Liver (tissue), 9 donors: ENCODE data around the gene IQCC. TPM values are rescaled to one million over a fixed set of nuclear protein-coding genes. Genes with fewer than 3 reads are reported as not detected.

Source experiments
- DNase-seq: peaks from one replicate; pipeline ENCODE4 v3.0.0-alpha.2; 2017; ENCODE audit warnings: low spot score
- H3K27ac ChIP-seq, 2 donors: one replicate each; pipeline ENCODE4 v1.7.0; 2013; ENCODE audit warnings: inconsistent platforms in 2 of 2, low read length in 2 of 2, control low read depth in 1 of 2, low read depth in 1 of 2, mild to moderate bottlenecking in 1 of 2
- H3K27me3 ChIP-seq, 4 donors: one replicate each; pipeline versions ENCODE4 v1.6.1 to v1.7.0; 2013; ENCODE audit warnings: low read length in 3 of 4, inconsistent platforms in 1 of 4, mild to moderate bottlenecking in 1 of 4, moderate library complexity in 1 of 4; ENCODE audit not compliant: control insufficient read depth in 4 of 4, insufficient read depth in 4 of 4
- H3K36me3 ChIP-seq, 4 donors: one replicate each; pipeline versions ENCODE4 v1.6.1 to v1.7.0; 2013; ENCODE audit warnings: low read length in 3 of 4, mild to moderate bottlenecking in 3 of 4, low read depth in 1 of 4, moderate library complexity in 1 of 4; ENCODE audit not compliant: control insufficient read depth in 4 of 4, insufficient read depth in 3 of 4
- H3K4me1 ChIP-seq, 4 donors: one replicate each; pipeline versions ENCODE4 v1.6.1 to v1.7.0; 2013; ENCODE audit warnings: low read length in 3 of 4, mild to moderate bottlenecking in 3 of 4, moderate library complexity in 1 of 4; ENCODE audit not compliant: control insufficient read depth in 4 of 4, insufficient read depth in 4 of 4
- H3K4me3 ChIP-seq, 3 donors: one replicate each; pipeline versions ENCODE4 v1.6.1 to v1.7.0; 2013; ENCODE audit warnings: low read length in 3 of 3, control low read depth in 1 of 3, low read depth in 1 of 3, mild to moderate bottlenecking in 1 of 3
- H3K9ac ChIP-seq, 2 donors: one replicate each; pipeline ENCODE4 v1.7.0; 2013; ENCODE audit warnings: low read length in 2 of 2, mild to moderate bottlenecking in 2 of 2, moderate library complexity in 2 of 2, control low read depth in 1 of 2, low read depth in 1 of 2
- H3K9me3 ChIP-seq, 4 donors: one replicate each; pipeline versions ENCODE4 v1.6.1 to v1.7.0; 2013; ENCODE audit warnings: low read length in 3 of 4; ENCODE audit not compliant: control insufficient read depth in 4 of 4
- ATF3 ChIP-seq: IDR thresholded peaks from 2 replicates; pipeline ENCODE4 v1.6.1; 2016; ENCODE audit warnings: antibody characterized with exemption
- CTCF ChIP-seq: fragments of 150-350 bp; IDR thresholded peaks from 2 replicates; pipeline ENCODE4 v1.5.1; 2017; ENCODE audit warnings: improper control_type of control experiment, low read depth, low read length; ENCODE audit not compliant: missing input control
- EGR1 ChIP-seq, 2 donors: IDR thresholded peaks; 2 replicates each; pipeline ENCODE4 v1.6.1; 2016 to 2018; ENCODE audit warnings: antibody characterized with exemption in 2 of 2, low read depth in 2 of 2
- FOXA1 ChIP-seq: IDR thresholded peaks from 2 replicates; pipeline ENCODE4 v1.6.1; 2016; ENCODE audit warnings: antibody characterized with exemption
- FOXA2 ChIP-seq: IDR thresholded peaks from 2 replicates; pipeline ENCODE4 v1.6.1; 2016; ENCODE audit warnings: antibody characterized with exemption
- GABPA ChIP-seq, 2 donors: IDR thresholded peaks in 1 of 2; conservative IDR thresholded peaks in 1 of 2; 2 replicates each; pipeline ENCODE4 v1.6.1; 2016; ENCODE audit warnings: antibody characterized with exemption in 2 of 2, mild to moderate bottlenecking in 1 of 2, moderate library complexity in 1 of 2
- HNF4A ChIP-seq, 2 donors: conservative IDR thresholded peaks; 2 replicates each; pipeline ENCODE4 v1.6.1; 2016; ENCODE audit warnings: antibody characterized with exemption in 2 of 2, mild to moderate bottlenecking in 2 of 2
- HNF4G ChIP-seq: IDR thresholded peaks from 2 replicates; pipeline ENCODE4 v1.6.1; 2016; ENCODE audit warnings: antibody characterized with exemption
- JUND ChIP-seq, 2 donors: IDR thresholded peaks; 2 replicates each; pipeline ENCODE4 v1.6.1; 2016; ENCODE audit warnings: antibody characterized with exemption in 2 of 2
- MAX ChIP-seq: IDR thresholded peaks from 2 replicates; pipeline ENCODE4 v1.6.1; 2016; ENCODE audit warnings: antibody characterized with exemption
- NR2F2 ChIP-seq: IDR thresholded peaks from 2 replicates; pipeline ENCODE4 v1.6.1; 2016; ENCODE audit warnings: antibody characterized with exemption
- RAD21 ChIP-seq, 2 donors: IDR thresholded peaks; 2 replicates each; pipeline ENCODE4 v1.6.1; 2016; ENCODE audit warnings: antibody characterized with exemption in 2 of 2, mild to moderate bottlenecking in 2 of 2
- REST ChIP-seq: IDR thresholded peaks from 2 replicates; pipeline ENCODE4 v1.6.1; 2016; ENCODE audit warnings: antibody characterized with exemption, mild to moderate bottlenecking
- RXRA ChIP-seq, 2 donors: IDR thresholded peaks; 2 replicates each; pipeline ENCODE4 v1.6.1; 2017 to 2018; ENCODE audit warnings: antibody characterized with exemption in 2 of 2, mild to moderate bottlenecking in 1 of 2
- SP1 ChIP-seq: IDR thresholded peaks from 2 replicates; pipeline ENCODE4 v1.6.1; 2018; ENCODE audit warnings: antibody characterized with exemption, mild to moderate bottlenecking
- TAF1 ChIP-seq: conservative IDR thresholded peaks from 2 replicates; pipeline ENCODE4 v1.6.1; 2016; ENCODE audit warnings: antibody characterized with exemption, mild to moderate bottlenecking
- YY1 ChIP-seq: IDR thresholded peaks from 2 replicates; pipeline ENCODE4 v1.6.1; 2016; ENCODE audit warnings: antibody characterized with exemption, mild to moderate bottlenecking
- ZBTB33 ChIP-seq: IDR thresholded peaks from 2 replicates; pipeline ENCODE4 v1.6.1; 2016; ENCODE audit warnings: antibody characterized with exemption
- WGBS: extraction: QIAGEN DNeasy Blood & Tissue Kit; methylation state at CpG from one replicate; pipeline ENCODE4 v1.1.7; 2013; 5-methylcytosine and 5-hydroxymethylcytosine counted together
- polyA plus RNA-seq, 2 donors: library from polyadenylated mRNA; stranded (reverse) in 1 of 2; unstranded in 1 of 2; fragments of 200-250 nt in 1 of 2; fragments of >200 nt in 1 of 2; fragmentation: Nextera tagmentation in 1 of 2; extraction: Ambion mirVana in 1 of 2; gene quantifications; one replicate each; pipeline versions ENCODE4 v1.2.1 to v1.2.3, GENCODE V29; 2013 to 2015
- total RNA-seq, 2 donors: library from RNA; depleted of rRNA; stranded (reverse); fragments of >200 nt; gene quantifications; one replicate each; pipeline ENCODE4 v1.2.3, GENCODE V29; 2014
- donor health status: healthy.
- donor health status: healthy.
- donor health status: healthy.
- donor health status: healthy.
- donor health status: healthy.

The IQCC gene
- total and polyA plus RNA-seq, 4 donors: 0.42 to 2.3 (median 0.61) TPM

GRCh38 chr1:32172621-32173245, 32.7 kb upstream of the IQCC start:
- H3K4me3 ChIP-seq: no peak overlapping the region
- no peak for DNase-seq
- 95% methylated on average over 1 of the region's 1 CpG for WGBS
- peaks cover 6 to 46% (median 40%) of the 10 kb centered on the region in 4 donors for H3K36me3 ChIP-seq
- H3K9me3 ChIP-seq: no peaks in the 10 kb centered on the region
- peaks cover 7 to 14% (median 13%) of the 10 kb centered on the region in 4 donors for H3K4me1 ChIP-seq
- TF ChIP-seq ATF3 (no peak), FOXA2 (no peak), RXRA (IDR thresholded peaks at IDR 0.05) (no peak), JUND (IDR thresholded peaks at IDR 0.05) (no peak), TAF1 (no peak), RAD21 (IDR thresholded peaks at IDR 0.05) (no peak), HNF4A (conservative IDR thresholded peaks at IDR 0.05) (no peak), FOXA1 (no peak)
- no peak overlapping the region for H3K9ac ChIP-seq
- H3K27ac ChIP-seq: no peak overlapping the region
- H3K27me3 ChIP-seq: no peaks in the 10 kb centered on the region

- TF ChIP-seq REST: peak; percentile 56
- TF ChIP-seq JUND (IDR thresholded peaks at IDR 0.05): peak; percentile 73 to 86
- TF ChIP-seq ATF3: peak; percentile 80
- peak; percentile 58 for TF ChIP-seq YY1
- peak; percentile 81 for TF ChIP-seq HNF4G
- TF ChIP-seq HNF4A (conservative IDR thresholded peaks at IDR 0.05): peak; percentile 95 to 97
- peak; percentile 84 for TF ChIP-seq FOXA1
- no peak for TF ChIP-seq TAF1
- peak in 1 of 2 donors; percentile 69 for TF ChIP-seq EGR1 (IDR thresholded peaks at IDR 0.05; ENCODE audit: low read depth in 2 of 2)
- TF ChIP-seq GABPA (IDR thresholded peaks at IDR 0.05 in 1 of 2, conservative IDR thresholded peaks at IDR 0.05 in 1 of 2): peak; percentile 13 to 50
- TF ChIP-seq RXRA (IDR thresholded peaks at IDR 0.05): peak; percentile 84
- TF ChIP-seq CTCF: no peak
- TF ChIP-seq ZBTB33: peak; percentile 78
- TF ChIP-seq SP1: peak; percentile 95
- TF ChIP-seq MAX: peak; percentile 52
- TF ChIP-seq RAD21 (IDR thresholded peaks at IDR 0.05): peak; percentile 32 to 52
- TF ChIP-seq NR2F2: peak; percentile 75
- TF ChIP-seq FOXA2: peak; percentile 85
- H3K9ac ChIP-seq: peak overlapping the region; percentile 62 to 65
- H3K4me3 ChIP-seq: peak overlapping the region; percentile 68 to 87 (median 78)
- 47% methylated on average over 7 of the region's 7 CpGs for WGBS
- peaks cover 16 to 47% (median 40%) of the 10 kb centered on the region in 4 donors for H3K4me1 ChIP-seq
- peaks cover 0 to 6% (median 2%) of the 10 kb centered on the region in 4 donors for H3K36me3 ChIP-seq
- no peaks in the 10 kb centered on the region for H3K27me3 ChIP-seq
- no peak for DNase-seq
- no peaks in the 10 kb centered on the region for H3K9me3 ChIP-seq
- peak overlapping the region; percentile 87 to 98 for H3K27ac ChIP-seq
Observed at GRCh38 chr1:32178380-32179192, 26.9 kb upstream of the IQCC start.
